Natural killer cell (primary cell): ENCODE measurements around the gene UQCC2. TPM values are rescaled to one million over a fixed set of nuclear protein-coding genes. Genes with fewer than 3 reads are reported as not detected.

ENCODE experiments used
- ATAC-seq, 3 donors: fragments of 150-1000 bp in 2 of 3; fragments of 200-7000 bp in 1 of 3; cut with Tn5 transposase; 1 replicate in 1 of 3; 2 replicates in 2 of 3; pipeline ENCODE4 v1.10.0; 2021; ENCODE audit warnings: mild to moderate bottlenecking in 2 of 3, moderate library complexity in 2 of 3
- DNase-seq, 2 donors: peaks; one replicate each; pipeline versions ENCODE4 v3.0.0 to v3.0.0-alpha.2; 2013 to 2021; ENCODE audit warnings: mixed read lengths in 1 of 2
- H3K27ac ChIP-seq: one replicate; pipeline ENCODE4 v1.5.1; 2013; ENCODE audit warnings: mild to moderate bottlenecking, low read length
- H3K27me3 ChIP-seq: one replicate; pipeline ENCODE4 v1.6.1; 2013; ENCODE audit warnings: low read length; ENCODE audit not compliant: control insufficient read depth, insufficient read depth
- H3K36me3 ChIP-seq: one replicate; pipeline ENCODE4 v1.6.1; 2013; ENCODE audit warnings: low read length; ENCODE audit not compliant: control insufficient read depth, insufficient read depth
- H3K4me1 ChIP-seq: one replicate; pipeline ENCODE4 v1.6.1; 2013; ENCODE audit warnings: low read length; ENCODE audit not compliant: control insufficient read depth, insufficient read depth
- H3K4me3 ChIP-seq: one replicate; pipeline ENCODE4 v1.5.1; 2013; ENCODE audit warnings: low read length
- H3K9me3 ChIP-seq: one replicate; pipeline ENCODE4 v1.6.1; 2013; ENCODE audit warnings: low read length; ENCODE audit not compliant: control insufficient read depth, insufficient read depth
- H3K27ac Mint-ChIP-seq, 2 donors: one replicate each; pipeline ENCODE4 v1.8.0; 2022; ENCODE audit warnings: mild to moderate bottlenecking in 2 of 2, mixed read lengths in 2 of 2, moderate library complexity in 1 of 2
- H3K27me3 Mint-ChIP-seq, 2 donors: one replicate each; pipeline ENCODE4 v1.8.0; 2022; ENCODE audit warnings: low read depth in 2 of 2, mixed read lengths in 2 of 2
- H3K36me3 Mint-ChIP-seq: one replicate; pipeline ENCODE4 v1.8.0; 2022; ENCODE audit warnings: mixed read lengths
- H3K4me1 Mint-ChIP-seq, 2 donors: one replicate each; pipeline ENCODE4 v1.8.0; 2022; ENCODE audit warnings: mixed read lengths in 2 of 2
- H3K4me3 Mint-ChIP-seq: one replicate; pipeline ENCODE4 v1.8.0; 2022; ENCODE audit warnings: mild to moderate bottlenecking, moderate library complexity, mixed read lengths
- H3K9me3 Mint-ChIP-seq, 2 donors: one replicate each; pipeline ENCODE4 v1.8.0; 2022; ENCODE audit warnings: mixed read lengths in 2 of 2
- WGBS: methylation state at CpG from one replicate; pipeline ENCODE4 v1.1.7; 2013; ENCODE audit warnings: missing lambda C conversion rate; ENCODE audit not compliant: insufficient coverage; 5-methylcytosine and 5-hydroxymethylcytosine counted together
- intact Hi-C: fragments of 100-400 bp; cut with micrococcal nuclease; formaldehyde crosslinking; loops from one replicate; pipeline ENCODE4 v1.14.2; 2022
- total RNA-seq, 4 donors: library from RNA; stranded (reverse); fragments of 120-200 nt in 1 of 4; gene quantifications; one replicate each; pipeline versions ENCODE4 v1.2.3 to v1.2.4, GENCODE V29; 2013 to 2022
- TF ChIP-seq, protein P1 (sequence below): fragments of 200-600 bp; IDR thresholded peaks from one replicate; pipeline ENCODE4 v1.8.0; 2022; ENCODE audit warnings: antibody characterized with exemption

UQCC2 gene
- total RNA-seq, 3 donors from 2014 or later (not counting 1 experiment from before 2014, with no cell fraction given): 15.8 to 19.6 (median 16.5) TPM

- Mint-ChIP-seq H3K4me1 (no peaks in the 10 kb centered on the region), H3K27me3 (peaks cover 13 to 50% of the 10 kb centered on the region in 2 donors), H3K27ac (no peak overlapping the region), H3K9me3 (no peaks in the 10 kb centered on the region), H3K36me3 (no peaks in the 10 kb centered on the region), H3K4me3 (no peak overlapping the region)
- TF ChIP-seq, protein P1, sequence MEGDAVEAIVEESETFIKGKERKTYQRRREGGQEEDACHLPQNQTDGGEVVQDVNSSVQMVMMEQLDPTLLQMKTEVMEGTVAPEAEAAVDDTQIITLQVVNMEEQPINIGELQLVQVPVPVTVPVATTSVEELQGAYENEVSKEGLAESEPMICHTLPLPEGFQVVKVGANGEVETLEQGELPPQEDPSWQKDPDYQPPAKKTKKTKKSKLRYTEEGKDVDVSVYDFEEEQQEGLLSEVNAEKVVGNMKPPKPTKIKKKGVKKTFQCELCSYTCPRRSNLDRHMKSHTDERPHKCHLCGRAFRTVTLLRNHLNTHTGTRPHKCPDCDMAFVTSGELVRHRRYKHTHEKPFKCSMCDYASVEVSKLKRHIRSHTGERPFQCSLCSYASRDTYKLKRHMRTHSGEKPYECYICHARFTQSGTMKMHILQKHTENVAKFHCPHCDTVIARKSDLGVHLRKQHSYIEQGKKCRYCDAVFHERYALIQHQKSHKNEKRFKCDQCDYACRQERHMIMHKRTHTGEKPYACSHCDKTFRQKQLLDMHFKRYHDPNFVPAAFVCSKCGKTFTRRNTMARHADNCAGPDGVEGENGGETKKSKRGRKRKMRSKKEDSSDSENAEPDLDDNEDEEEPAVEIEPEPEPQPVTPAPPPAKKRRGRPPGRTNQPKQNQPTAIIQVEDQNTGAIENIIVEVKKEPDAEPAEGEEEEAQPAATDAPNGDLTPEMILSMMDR: no peak
- H3K27me3 ChIP-seq: no peaks in the 10 kb centered on the region
- no peak overlapping the region for H3K4me3 ChIP-seq
- DNase-seq (no peak), ATAC-seq (no peak)
- H3K36me3 ChIP-seq: no peaks in the 10 kb centered on the region
- 92% methylated on average over 5 of the region's 5 CpGs for WGBS
- no peaks in the 10 kb centered on the region for H3K9me3 ChIP-seq
- no peak overlapping the region for H3K27ac ChIP-seq
- H3K4me1 ChIP-seq: no peaks in the 10 kb centered on the region
- intact Hi-C loops: no loop called here
These were observed 10.7 kb upstream of the UQCC2 start for GRCh38 chr6:33722103-33722623.

- DNase-seq: no peak
- no peaks in the 10 kb centered on the region for H3K4me1 Mint-ChIP-seq
- H3K36me3 Mint-ChIP-seq: no peaks in the 10 kb centered on the region
- Histone ChIP-seq H3K4me1 (no peaks in the 10 kb centered on the region), H3K9me3 (no peaks in the 10 kb centered on the region), H3K4me3 (no peak overlapping the region), H3K27ac (no peak overlapping the region), H3K27me3 (no peaks in the 10 kb centered on the region), H3K36me3 (no peaks in the 10 kb centered on the region)
- no peak overlapping the region for H3K4me3 Mint-ChIP-seq
- 75% methylated on average over 3 of the region's 5 CpGs for WGBS
- H3K27ac Mint-ChIP-seq: no peak overlapping the region
- TF ChIP-seq, protein P1: no peak
- peaks cover 13 to 50% of the 10 kb centered on the region in 2 donors for H3K27me3 Mint-ChIP-seq
- intact Hi-C loops: no loop called here
- no peaks in the 10 kb centered on the region for H3K9me3 Mint-ChIP-seq
- no peak for ATAC-seq
These were observed 10.0 kb upstream of the UQCC2 start for GRCh38 chr6:33721508-33721907.

- Mint-ChIP-seq H3K4me3 (no peak overlapping the region), H3K9me3 (no peaks in the 10 kb centered on the region), H3K27ac (no peak overlapping the region), H3K36me3 (no peaks in the 10 kb centered on the region), H3K4me1 (no peaks in the 10 kb centered on the region), H3K27me3 (peaks cover 13 to 50% of the 10 kb centered on the region in 2 donors)
- no peak for DNase-seq
- Histone ChIP-seq H3K4me1 (no peaks in the 10 kb centered on the region), H3K36me3 (no peaks in the 10 kb centered on the region), H3K27me3 (no peaks in the 10 kb centered on the region), H3K4me3 (no peak overlapping the region), H3K27ac (no peak overlapping the region), H3K9me3 (no peaks in the 10 kb centered on the region)
- intact Hi-C loops: no loop called here
- 50% methylated on average over 1 of the region's 1 CpG for WGBS
- TF ChIP-seq, protein P1: no peak
- no peak for ATAC-seq
These were observed 9.5 kb upstream of the UQCC2 start for GRCh38 chr6:33720998-33721397.

DNA sequence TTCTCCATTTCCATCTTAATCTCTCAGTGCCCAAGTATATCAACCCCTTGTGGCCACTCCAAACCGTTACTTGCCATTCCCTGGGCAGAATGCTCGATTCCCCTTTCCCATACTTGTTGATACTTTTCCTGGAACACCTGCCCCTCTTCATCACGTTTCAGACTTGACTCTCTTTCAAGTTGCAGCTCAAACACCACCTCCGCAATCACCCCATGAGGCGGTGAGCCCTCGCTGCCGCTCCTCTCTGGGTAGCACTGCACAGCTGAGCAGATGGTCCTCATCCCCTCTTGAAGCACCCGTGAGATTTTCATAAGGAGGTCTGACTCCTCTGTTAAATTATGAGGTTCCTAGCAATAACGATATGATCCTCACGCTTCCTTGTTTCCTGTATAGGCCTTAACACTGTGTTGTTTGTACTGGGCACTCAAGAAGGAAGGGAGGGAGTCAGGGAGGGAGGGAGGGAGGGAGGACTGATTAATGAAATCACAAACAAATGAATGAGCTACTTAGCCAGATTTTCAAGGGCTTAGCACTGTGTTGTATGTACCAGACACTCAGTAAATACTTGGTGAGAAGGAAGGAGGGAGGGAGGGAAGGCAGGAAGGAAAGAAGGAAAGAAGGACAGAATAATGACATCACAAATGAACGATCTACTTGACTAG is 8.0 kb upstream of the UQCC2 start:
- TF ChIP-seq, protein P1: no peak
- Mint-ChIP-seq H3K36me3 (no peaks in the 10 kb centered on the region), H3K9me3 (no peaks in the 10 kb centered on the region), H3K4me3 (no peak overlapping the region), H3K27ac (no peak overlapping the region), H3K27me3 (peaks cover 15 to 47% of the 10 kb centered on the region in 2 donors), H3K4me1 (no peaks in the 10 kb centered on the region)
- Histone ChIP-seq H3K36me3 (no peaks in the 10 kb centered on the region), H3K27ac (no peak overlapping the region), H3K4me1 (no peaks in the 10 kb centered on the region), H3K27me3 (no peaks in the 10 kb centered on the region), H3K4me3 (no peak overlapping the region), H3K9me3 (no peaks in the 10 kb centered on the region)
- no peak for ATAC-seq
- DNase-seq: no peak
- WGBS: 87% methylated on average over 11 of the region's 11 CpGs
- intact Hi-C loops: no loop called here
